Activated CD8-positive, alpha-beta memory T cell treated with anti-CD3 and anti-CD28 coated beads for 1 hour (primary cell): Measurements from ENCODE around the gene ARMCX2.
"Not testable (repeated sequence)": the region's sequence is repeated elsewhere in the genome, so short reads cannot be mapped to it uniquely, and the experiment has no call there.

Experiments
- DNase-seq, 2 donors: peaks; one replicate each; pipeline ENCODE4 v3.0.0-alpha.2; 2020; ENCODE audit warnings: low read depth in 1 of 2; ENCODE audit errors: extremely low read depth in 1 of 2

Gene ARMCX2

DNA sequence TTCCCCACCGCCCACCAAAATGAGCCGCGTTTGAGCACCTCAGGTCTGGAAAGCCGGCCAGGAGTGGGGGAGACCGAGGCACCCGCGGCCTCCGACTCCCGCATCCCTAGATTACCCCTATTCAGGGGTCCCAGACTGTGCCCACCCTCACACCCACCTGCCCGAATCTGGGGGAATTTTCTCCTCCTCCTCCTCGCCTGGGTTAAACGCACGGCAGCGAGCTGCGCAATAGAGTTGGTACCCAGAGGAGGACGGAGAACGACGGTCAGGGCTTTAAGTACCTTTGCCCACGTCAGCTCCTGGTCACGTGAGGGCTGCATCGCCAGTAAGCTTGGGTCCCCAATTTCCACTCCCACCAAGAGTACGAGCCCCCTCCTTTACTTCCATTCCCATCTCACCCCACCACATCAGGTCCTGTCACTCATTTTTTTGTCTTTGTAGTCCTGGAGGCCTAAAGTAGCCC is at the start of gene ARMCX2:
Gene ARMCX2, minus strand, starts transcription at position 250 of the 463 bp plus-strand sequence. CDS start 2,262 bp downstream, outside the sequence.
- DNase-seq, result no peak

- DNase-seq, result no peak
Observed at GRCh38 chrX:101709384-101709783, 49.7 kb upstream of the ARMCX2 start.

GRCh38 chrX:101708163-101708562 is 48.5 kb upstream of the ARMCX2 start:
- DNase-seq, result no peak

DNA sequence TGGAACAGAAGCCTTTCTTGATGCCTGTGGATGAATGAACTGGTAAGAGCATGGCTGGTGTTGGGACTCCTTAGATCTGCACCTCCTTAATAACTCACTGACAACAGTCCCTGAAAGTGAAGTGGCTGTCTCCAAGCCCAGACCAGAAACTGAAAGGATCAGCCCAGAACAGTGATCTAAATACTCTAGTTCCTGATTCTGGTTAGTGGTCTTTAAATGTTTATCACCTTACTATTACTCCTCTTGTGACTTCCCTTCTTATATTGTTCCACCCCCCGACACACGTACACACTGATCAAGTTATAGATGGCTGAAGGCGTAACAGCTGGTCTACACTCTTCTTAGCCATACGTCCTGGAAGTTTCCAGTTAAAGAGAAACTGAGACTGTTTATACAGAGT is 33.8 kb upstream of the ARMCX2 start:
- no peak for DNase-seq

DNA sequence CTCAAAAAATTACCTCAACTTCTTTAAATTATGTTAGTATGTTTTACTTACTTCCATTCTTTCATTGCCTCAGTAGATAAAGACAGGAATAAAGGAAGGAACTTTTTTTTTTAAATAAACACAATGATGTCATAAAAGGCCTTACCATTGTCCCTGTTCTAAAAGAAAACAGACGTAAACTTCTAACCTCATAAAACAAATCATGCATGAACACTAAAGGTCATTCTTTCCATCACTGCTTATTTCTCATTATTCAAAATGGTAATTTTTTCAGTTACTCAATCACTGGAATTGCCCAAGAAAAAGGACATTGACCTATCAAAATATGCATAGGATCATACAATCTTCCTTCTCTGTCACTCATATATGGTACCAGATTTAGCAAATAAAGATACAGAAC is 32.2 kb upstream of the ARMCX2 start:
- DNase-seq, result no peak

- DNase-seq, result no peak
Observed at GRCh38 chrX:101686574-101686973, 26.9 kb upstream of the ARMCX2 start.

DNA sequence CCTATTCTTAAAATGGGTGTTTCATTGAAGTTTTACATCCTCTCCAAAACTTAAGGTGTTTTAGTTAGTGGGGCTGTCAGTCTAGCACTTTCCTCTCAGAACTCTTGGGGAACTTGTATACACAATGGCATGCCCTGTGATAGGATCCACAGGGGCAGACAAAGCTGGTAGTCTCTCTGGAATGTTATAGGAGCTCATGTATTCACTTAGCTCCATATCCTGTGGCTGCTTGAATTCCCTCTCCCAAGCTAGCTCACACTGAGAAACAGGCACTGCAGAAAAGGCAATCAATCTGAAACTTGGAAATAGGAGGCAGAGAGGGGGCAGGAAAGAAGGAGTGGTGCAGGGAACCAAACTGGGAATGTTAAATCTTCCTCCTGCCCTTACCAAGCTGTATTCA is 26.3 kb upstream of the ARMCX2 start:
- DNase-seq, result no peak

- DNase-seq, result no peak
Observed at GRCh38 chrX:101682723-101683122, 23.1 kb upstream of the ARMCX2 start.

- DNase-seq, result no peak
Observed at GRCh38 chrX:101677028-101677427, 17.4 kb upstream of the ARMCX2 start.

GRCh38 chrX:101676571-101676970 is 16.9 kb upstream of the ARMCX2 start:
- no peak for DNase-seq

GRCh38 chrX:101668143-101668542 is 8.5 kb upstream of the ARMCX2 start:
- no peak for DNase-seq

GRCh38 chrX:101658661-101659491 is 774 bp downstream of the ARMCX2 start:
- peak in 1 of 2 donors; percentile 29 for DNase-seq

GRCh38 chrX:101657495-101657894 is 2.2 kb downstream of the ARMCX2 start:
- no peak for DNase-seq

- DNase-seq, result no peak
Observed at GRCh38 chrX:101656817-101657216, 2.8 kb downstream of the ARMCX2 start.

GRCh38 chrX:101655534-101655933 is 4.1 kb downstream of the ARMCX2 start:
- no peak for DNase-seq

DNA sequence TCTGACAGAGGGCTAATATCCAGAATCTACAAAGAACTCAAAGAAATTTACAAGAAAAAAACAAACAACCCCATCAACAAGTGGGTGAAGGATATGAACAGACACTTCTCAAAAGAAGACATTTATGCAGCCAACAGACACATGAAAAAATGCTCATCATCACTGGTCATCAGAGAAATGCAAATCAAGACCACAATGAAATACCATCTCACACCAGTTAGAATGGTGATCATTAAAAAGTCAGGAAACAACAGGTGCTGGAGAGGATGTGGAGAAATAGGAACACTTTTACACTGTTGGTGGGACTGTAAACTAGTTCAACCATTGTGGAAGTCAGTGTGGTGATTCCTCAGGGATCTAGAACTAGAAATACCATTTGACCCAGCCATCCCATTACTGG is 11.9 kb downstream of the ARMCX2 start:
- not testable (repeated sequence) for DNase-seq

- no peak for DNase-seq
Observed at GRCh38 chrX:101642093-101642492, 17.6 kb downstream of the ARMCX2 start.

GRCh38 chrX:101639583-101639982 is 20.1 kb downstream of the ARMCX2 start:
- no peak for DNase-seq

DNA sequence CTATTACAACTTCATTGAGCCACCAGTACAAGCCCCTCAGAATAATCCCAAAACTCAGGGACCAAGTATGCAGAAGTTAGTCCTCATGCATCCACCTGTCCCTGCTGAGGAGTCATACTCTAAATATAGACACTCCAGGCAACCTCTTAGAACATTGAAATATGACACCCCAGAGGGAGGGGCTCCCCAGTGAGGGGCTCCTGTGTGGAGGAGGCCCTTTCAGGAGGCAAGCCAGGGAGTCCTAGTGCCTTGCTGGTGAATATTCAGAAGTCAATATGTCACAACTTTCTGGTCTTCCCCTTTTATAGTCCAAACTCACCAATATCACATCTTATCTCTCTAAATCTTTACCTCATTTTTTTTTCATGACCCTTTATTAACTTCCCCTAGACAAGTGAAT is 40.3 kb downstream of the ARMCX2 start:
- DNase-seq, result no peak

GRCh38 chrX:101617211-101618191 is 42.1 kb downstream of the ARMCX2 start, which contains the start of gene ARMCX6:
Gene ARMCX6 (minus strand): TSS chrX:101618000. CDS start chrX:101616620, 1,380 bp downstream.
- peak; percentile 45 to 61 for DNase-seq

DNA sequence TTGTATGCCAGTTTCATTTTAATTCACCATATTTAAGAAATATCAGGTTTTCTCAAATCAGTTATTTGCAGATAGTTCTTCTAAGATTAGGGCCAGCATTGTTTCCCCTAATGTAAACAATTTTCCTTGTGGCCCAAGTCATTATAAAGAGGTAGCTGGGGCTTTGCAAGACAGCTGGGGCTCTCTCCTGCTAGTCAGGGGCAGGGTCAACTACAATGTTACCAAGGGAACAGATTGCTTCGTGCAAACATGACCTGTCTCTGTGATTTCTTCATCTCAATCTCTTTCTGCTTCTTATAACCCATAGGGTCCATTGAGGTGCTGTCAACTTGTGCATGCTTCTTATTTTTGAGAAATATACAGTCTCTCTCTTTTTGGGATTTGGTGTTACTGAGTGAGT is 53.9 kb downstream of the ARMCX2 start:
- no peak for DNase-seq
